A549 (cell line): Measurements from ENCODE around the gene IGSF5.

Source experiments
- CHD2 ChIP-seq: fragments of 150-350 bp; IDR thresholded peaks from 2 replicates; pipeline ENCODE4 v1.6.1; 2014; ENCODE audit warnings: low read length; ENCODE audit not compliant: partially characterized antibody
- EP300 ChIP-seq, 2 experiments: fragments of >200 bp; sonication (Bioruptor Twin); formaldehyde crosslinking; IDR thresholded peaks; 2 replicates in 1 of 2; 3 replicates in 1 of 2; pipeline ENCODE4 v1.6.1; 2016 to 2017
- MAX ChIP-seq: IDR thresholded peaks from 2 replicates; pipeline ENCODE4 v1.6.1; 2012
- POLR2A ChIP-seq: IDR thresholded peaks from 2 replicates; pipeline ENCODE4 v1.6.1; 2012; ENCODE audit warnings: mild to moderate bottlenecking, low read length
- RAD21 ChIP-seq, 2 experiments: fragments of >200 bp in 1 of 2; sonication (Bioruptor Twin) in 1 of 2; formaldehyde crosslinking in 1 of 2; IDR thresholded peaks in 1 of 2; conservative IDR thresholded peaks in 1 of 2; 2 replicates in 1 of 2; 3 replicates in 1 of 2; pipeline ENCODE4 v1.6.1; 2012 to 2018; ENCODE audit warnings: inconsistent platforms in 1 of 2
- SMC3 ChIP-seq: fragments of >200 bp; sonication (Bioruptor Twin); formaldehyde crosslinking; IDR thresholded peaks from 3 replicates; pipeline ENCODE4 v1.6.1; 2018; ENCODE audit warnings: inconsistent platforms
- ZSCAN20 ChIP-seq: fragments of 250-450 bp; sonication (Bioruptor Pico); IDR thresholded peaks from 2 replicates; pipeline ENCODE4 v1.8.0; 2022; ENCODE audit warnings: mild to moderate bottlenecking, moderate library complexity
- TF ChIP-seq, protein P1 (sequence below): fragments of >200 bp; sonication (Bioruptor Twin); formaldehyde crosslinking; IDR thresholded peaks from 3 replicates; pipeline ENCODE4 v1.5.1; 2016
- TF ChIP-seq, protein P2 (sequence below): IDR thresholded peaks from 2 replicates; pipeline ENCODE4 v1.6.1; 2012; ENCODE audit warnings: low read depth, borderline replicate concordance

DNA sequence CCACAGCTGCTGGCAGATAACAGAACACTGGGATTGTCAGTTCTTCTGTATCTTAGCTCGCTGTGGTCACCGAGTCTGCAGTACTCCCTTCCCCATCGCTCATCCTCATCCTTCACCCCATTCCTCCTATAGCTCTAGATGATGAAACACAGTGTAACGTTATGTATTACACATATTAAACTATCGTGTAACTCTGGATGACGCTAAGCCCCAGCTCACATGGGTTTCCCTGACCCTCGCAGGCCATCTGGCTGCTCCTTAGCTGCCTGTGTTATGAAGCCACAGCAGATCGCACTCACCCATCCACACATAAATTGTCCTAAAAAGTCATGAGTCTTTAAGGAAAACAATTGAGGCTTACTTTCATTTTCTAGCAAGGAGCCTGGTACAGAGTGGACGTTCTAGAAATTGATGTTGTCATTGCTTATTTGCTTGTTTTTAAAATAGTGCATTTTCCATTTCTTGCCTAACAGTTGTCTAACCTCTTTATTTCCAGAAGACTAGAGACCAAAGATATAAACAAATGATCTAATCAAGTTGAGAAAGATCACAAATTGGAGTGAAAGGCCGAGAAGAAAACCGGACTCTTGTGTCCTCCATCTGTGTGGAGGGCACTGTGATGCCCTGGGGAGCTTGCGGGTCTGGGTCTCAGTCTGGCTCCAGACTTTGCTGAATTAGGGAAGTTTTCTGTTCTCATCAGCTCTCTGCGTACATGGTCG lies 97.9 kb downstream of the IGSF5 start:
- no peak for TF ChIP-seq ZSCAN20 (CRISPR knock-in tag)
- TF ChIP-seq, protein P1, sequence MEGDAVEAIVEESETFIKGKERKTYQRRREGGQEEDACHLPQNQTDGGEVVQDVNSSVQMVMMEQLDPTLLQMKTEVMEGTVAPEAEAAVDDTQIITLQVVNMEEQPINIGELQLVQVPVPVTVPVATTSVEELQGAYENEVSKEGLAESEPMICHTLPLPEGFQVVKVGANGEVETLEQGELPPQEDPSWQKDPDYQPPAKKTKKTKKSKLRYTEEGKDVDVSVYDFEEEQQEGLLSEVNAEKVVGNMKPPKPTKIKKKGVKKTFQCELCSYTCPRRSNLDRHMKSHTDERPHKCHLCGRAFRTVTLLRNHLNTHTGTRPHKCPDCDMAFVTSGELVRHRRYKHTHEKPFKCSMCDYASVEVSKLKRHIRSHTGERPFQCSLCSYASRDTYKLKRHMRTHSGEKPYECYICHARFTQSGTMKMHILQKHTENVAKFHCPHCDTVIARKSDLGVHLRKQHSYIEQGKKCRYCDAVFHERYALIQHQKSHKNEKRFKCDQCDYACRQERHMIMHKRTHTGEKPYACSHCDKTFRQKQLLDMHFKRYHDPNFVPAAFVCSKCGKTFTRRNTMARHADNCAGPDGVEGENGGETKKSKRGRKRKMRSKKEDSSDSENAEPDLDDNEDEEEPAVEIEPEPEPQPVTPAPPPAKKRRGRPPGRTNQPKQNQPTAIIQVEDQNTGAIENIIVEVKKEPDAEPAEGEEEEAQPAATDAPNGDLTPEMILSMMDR: no peak
- TF ChIP-seq EP300 (IDR thresholded peaks at IDR 0.05): no peak
- TF ChIP-seq, protein P2, sequence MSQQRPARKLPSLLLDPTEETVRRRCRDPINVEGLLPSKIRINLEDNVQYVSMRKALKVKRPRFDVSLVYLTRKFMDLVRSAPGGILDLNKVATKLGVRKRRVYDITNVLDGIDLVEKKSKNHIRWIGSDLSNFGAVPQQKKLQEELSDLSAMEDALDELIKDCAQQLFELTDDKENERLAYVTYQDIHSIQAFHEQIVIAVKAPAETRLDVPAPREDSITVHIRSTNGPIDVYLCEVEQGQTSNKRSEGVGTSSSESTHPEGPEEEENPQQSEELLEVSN: no peak
- TF ChIP-seq CHD2: no peak
- TF ChIP-seq SMC3: no peak
- no peak for TF ChIP-seq RAD21 (conservative IDR thresholded peaks at IDR 0.05 in 1 of 2, IDR thresholded peaks at IDR 0.05 in 1 of 2)
- TF ChIP-seq POLR2A: no peak
- no peak for TF ChIP-seq MAX
